Measurements from ENCODE around the gene DDX3X. TPM values are rescaled to one million over a fixed set of nuclear protein-coding genes. Genes with fewer than 3 reads are reported as not detected.

The DDX3X gene
- total and polyA plus RNA-seq, 12 donors = 59.4 to 391 (median 202) TPM

DNA sequence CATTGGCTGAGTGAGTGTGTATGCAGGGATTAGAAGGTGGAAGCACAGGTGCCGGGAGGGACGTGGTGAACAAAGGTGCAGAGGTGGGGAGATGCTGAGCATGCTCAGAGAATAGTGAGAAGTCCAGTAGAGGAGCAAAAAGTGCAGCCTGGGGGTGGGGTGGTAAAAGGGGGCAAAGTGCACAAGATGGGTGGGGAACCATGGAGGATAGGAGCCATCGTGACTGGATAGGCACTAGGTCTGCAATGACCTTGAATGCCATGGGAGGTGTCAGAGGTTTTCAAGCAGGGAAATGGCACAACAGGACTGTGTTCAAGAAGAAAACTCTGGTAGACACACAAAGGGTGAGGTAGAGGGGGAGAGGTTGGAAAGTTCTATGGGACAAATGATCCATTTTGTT lies 6.6 kb upstream of the DDX3X start:
- intact Hi-C loops (cut with DNase I) = no loop called here

DNA sequence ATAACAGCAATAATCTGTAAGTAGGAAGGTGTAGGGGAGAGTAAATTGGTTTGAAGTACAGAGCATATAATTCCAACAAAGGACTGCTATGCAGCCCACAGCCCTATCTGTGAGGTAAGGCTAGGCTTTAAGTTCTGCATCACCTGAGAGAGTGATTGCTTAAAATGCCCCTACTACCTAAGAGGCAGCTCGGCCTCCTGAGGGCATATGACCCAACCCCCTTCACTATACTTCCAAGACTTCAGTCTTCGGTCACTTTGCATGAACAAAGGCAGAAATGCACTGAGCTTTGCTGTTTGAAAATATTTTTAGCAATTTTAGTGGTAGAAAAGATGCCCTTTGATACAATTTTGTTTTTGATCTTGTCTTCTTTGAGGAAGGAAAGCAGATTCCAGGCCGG lies 4.9 kb upstream of the DDX3X start:
- DNase-seq = no peak
- no peak overlapping the region for H3K4me3 ChIP-seq
- intact Hi-C loops (cut with DNase I) = no loop called here
- no peaks in the 10 kb centered on the region for H3K36me3 ChIP-seq (replicated peaks in 1 of 2)
- H3K9me3 ChIP-seq (replicated peaks in 1 of 3) = no peaks in the 10 kb centered on the region
- no peaks in the 10 kb centered on the region for H3K27me3 ChIP-seq
- no peak overlapping the region for H3K27ac ChIP-seq
- peaks cover 0 to 12% of the 10 kb centered on the region in 2 donors for H3K4me1 ChIP-seq (replicated peaks in 1 of 2)
- no peak for TF ChIP-seq POLR2A (IDR thresholded peaks at IDR 0.05)
- TF ChIP-seq, protein P1, sequence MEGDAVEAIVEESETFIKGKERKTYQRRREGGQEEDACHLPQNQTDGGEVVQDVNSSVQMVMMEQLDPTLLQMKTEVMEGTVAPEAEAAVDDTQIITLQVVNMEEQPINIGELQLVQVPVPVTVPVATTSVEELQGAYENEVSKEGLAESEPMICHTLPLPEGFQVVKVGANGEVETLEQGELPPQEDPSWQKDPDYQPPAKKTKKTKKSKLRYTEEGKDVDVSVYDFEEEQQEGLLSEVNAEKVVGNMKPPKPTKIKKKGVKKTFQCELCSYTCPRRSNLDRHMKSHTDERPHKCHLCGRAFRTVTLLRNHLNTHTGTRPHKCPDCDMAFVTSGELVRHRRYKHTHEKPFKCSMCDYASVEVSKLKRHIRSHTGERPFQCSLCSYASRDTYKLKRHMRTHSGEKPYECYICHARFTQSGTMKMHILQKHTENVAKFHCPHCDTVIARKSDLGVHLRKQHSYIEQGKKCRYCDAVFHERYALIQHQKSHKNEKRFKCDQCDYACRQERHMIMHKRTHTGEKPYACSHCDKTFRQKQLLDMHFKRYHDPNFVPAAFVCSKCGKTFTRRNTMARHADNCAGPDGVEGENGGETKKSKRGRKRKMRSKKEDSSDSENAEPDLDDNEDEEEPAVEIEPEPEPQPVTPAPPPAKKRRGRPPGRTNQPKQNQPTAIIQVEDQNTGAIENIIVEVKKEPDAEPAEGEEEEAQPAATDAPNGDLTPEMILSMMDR (IDR thresholded peaks at IDR 0.05) = no peak
- 90 to 97% (median 95%) methylated on average over 3 of the region's 3 CpGs for WGBS, 4 donors

More for the DNA sequence above, 6.6 kb upstream of the DDX3X start:
- Histone ChIP-seq H3K4me1 (replicated peaks in 1 of 2) (peaks cover 0 to 7% of the 10 kb centered on the region in 2 donors), H3K36me3 (replicated peaks in 1 of 2) (no peaks in the 10 kb centered on the region), H3K27me3 (no peaks in the 10 kb centered on the region), H3K4me3 (no peak overlapping the region), H3K9me3 (replicated peaks in 1 of 3) (no peaks in the 10 kb centered on the region), H3K27ac (no peak overlapping the region)
- no peak for DNase-seq
- WGBS, 4 donors = 85 to 94% (median 91%) methylated on average over 3 of the region's 3 CpGs
- TF ChIP-seq POLR2A (IDR thresholded peaks at IDR 0.05) = no peak
- TF ChIP-seq, protein P1 (IDR thresholded peaks at IDR 0.05) = no peak

DNA sequence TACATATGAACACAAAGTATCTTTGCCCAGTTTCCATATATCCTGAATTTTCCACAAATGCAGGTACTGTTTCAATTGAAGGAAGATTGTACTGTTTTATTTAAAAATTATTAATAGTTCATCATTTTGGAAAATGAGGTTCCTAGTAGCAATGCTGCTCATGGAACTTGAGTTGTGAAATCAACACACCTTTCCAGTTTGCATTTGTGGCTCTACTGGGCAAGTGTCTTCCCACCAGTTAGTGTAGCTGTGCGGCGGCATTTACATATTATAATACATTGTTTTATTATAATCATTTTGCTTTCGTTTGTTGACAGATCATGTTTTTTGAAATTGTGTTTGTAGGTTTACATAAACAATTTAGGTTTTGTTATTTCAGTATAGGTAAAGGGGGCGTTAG lies 2.0 kb upstream of the DDX3X start:
- peak overlapping the region in 2 of 4 donors; percentile 27 to 95 for H3K4me3 ChIP-seq
- no peak for DNase-seq
- TF ChIP-seq, protein P1 (IDR thresholded peaks at IDR 0.05) = no peak
- no peak for TF ChIP-seq POLR2A (IDR thresholded peaks at IDR 0.05)
- H3K9me3 ChIP-seq (replicated peaks in 1 of 3) = no peaks in the 10 kb centered on the region
- 60 to 77% (median 69%) methylated on average over 4 of the region's 4 CpGs for WGBS, 4 donors
- intact Hi-C loops (cut with DNase I) = loop anchor here in 1 of 2 donors (10.0 kb wide), 1 partner anchor 113 kb away; the partner anchor contains the start of gene NYX
- H3K27ac ChIP-seq = peak overlapping the region in 4 of 5 donors; percentile 98 to 100 (median 100)
- H3K4me1 ChIP-seq (replicated peaks in 1 of 2) = peaks cover 7 to 24% of the 10 kb centered on the region in 2 donors
- H3K36me3 ChIP-seq (replicated peaks in 1 of 2) = no peaks in the 10 kb centered on the region
- no peaks in the 10 kb centered on the region for H3K27me3 ChIP-seq

DNA sequence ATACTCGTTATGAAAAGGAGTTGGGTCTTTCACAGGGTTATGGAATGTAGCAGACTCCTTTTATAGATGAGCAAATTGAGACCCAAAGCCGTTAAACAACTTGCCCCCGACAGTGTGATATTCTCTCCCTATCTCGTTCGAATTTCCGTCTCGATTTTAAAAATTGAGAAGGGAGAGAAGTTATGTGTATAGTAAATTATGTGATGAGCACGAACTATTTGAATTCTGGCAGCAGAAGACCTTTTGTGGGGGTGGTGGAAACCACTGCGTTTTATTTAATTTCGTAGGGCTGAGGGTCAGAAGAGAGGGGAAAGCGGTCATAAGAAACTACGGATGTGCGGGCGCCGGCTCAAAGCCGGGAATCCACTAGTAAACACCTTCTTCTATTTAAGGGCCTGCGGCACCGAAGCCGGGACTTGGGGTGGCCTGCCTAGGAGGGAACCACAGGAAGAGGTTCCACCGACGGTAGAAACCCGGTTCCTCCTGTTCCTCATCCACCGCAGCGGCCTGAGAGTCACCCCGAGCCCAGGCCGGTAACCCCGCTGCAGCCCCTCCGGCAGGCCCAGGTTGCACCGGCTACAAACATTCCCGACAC lies 1.5 kb upstream of the DDX3X start:
- Histone ChIP-seq H3K36me3 (replicated peaks in 1 of 2) (no peaks in the 10 kb centered on the region), H3K4me1 (replicated peaks in 1 of 2) (peaks cover 12 to 29% of the 10 kb centered on the region in 2 donors), H3K27ac (peak overlapping the region; percentile 98 to 100 (median 99)), H3K27me3 (no peaks in the 10 kb centered on the region), H3K4me3 (peak overlapping the region in 3 of 4 donors; percentile 18 to 95 (median 84)), H3K9me3 (replicated peaks in 1 of 3) (no peaks in the 10 kb centered on the region)
- peak in 5 of 7 donors; percentile 33 to 61 (median 39) for DNase-seq
- intact Hi-C loops (cut with DNase I) = loop anchor here in 1 of 2 donors (10.0 kb wide), 1 partner anchor 112 kb away; the partner anchor contains the start of gene NYX
- no peak for TF ChIP-seq POLR2A (IDR thresholded peaks at IDR 0.05)
- TF ChIP-seq, protein P1 (IDR thresholded peaks at IDR 0.05) = no peak
- 4 to 22% (median 13%) methylated on average over 8 to 30 of the region's 30 CpGs for WGBS, 4 donors
